IPS-15b (cell line): Measurements from ENCODE around the gene DNM3.

Source experiments
- H3K27me3 ChIP-seq: one replicate; pipeline ENCODE4 v1.6.1; 2013; ENCODE audit warnings: low read length; ENCODE audit not compliant: control insufficient read depth, insufficient read depth
- H3K36me3 ChIP-seq: one replicate; pipeline ENCODE4 v1.6.1; 2013; ENCODE audit warnings: low read length; ENCODE audit not compliant: control insufficient read depth, insufficient read depth
- H3K4me1 ChIP-seq: one replicate; pipeline ENCODE4 v1.6.1; 2013; ENCODE audit warnings: mild to moderate bottlenecking, low read length; ENCODE audit not compliant: control insufficient read depth, insufficient read depth
- H3K4me3 ChIP-seq: one replicate; pipeline ENCODE4 v1.5.1; 2013; ENCODE audit warnings: low read depth, low read length
- H3K9ac ChIP-seq: one replicate; pipeline ENCODE4 v1.6.1; 2013; ENCODE audit warnings: low read depth, mild to moderate bottlenecking, low read length
- H3K9me3 ChIP-seq: one replicate; pipeline ENCODE4 v1.6.1; 2013; ENCODE audit warnings: mild to moderate bottlenecking, low read length; ENCODE audit not compliant: control insufficient read depth, insufficient read depth

The DNM3 gene

DNA sequence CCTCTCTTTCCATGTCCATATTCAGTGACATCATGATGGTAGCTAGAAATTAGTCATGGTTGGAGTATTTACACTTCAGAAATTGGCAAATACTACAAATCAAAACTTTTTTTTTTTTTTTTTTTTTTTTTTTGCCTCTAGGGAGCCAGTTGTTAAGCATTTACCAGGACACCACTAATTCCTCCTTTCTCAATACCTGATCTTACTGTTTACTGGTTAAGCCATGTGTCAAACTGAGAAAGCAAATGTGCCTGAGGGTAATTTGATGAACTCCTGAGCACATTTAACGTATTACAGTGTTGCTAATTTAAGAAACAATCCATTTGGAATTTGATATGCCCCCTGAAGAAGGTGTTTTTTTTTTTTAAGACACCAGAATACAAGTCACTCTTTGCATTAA lies 94.4 kb downstream of the DNM3 start:
- Histone ChIP-seq H3K4me3 (no peak overlapping the region), H3K4me1 (peaks cover 9% of the 10 kb centered on the region), H3K9me3 (no peaks in the 10 kb centered on the region), H3K9ac (no peak overlapping the region), H3K27me3 (no peaks in the 10 kb centered on the region), H3K36me3 (no peaks in the 10 kb centered on the region)

DNA sequence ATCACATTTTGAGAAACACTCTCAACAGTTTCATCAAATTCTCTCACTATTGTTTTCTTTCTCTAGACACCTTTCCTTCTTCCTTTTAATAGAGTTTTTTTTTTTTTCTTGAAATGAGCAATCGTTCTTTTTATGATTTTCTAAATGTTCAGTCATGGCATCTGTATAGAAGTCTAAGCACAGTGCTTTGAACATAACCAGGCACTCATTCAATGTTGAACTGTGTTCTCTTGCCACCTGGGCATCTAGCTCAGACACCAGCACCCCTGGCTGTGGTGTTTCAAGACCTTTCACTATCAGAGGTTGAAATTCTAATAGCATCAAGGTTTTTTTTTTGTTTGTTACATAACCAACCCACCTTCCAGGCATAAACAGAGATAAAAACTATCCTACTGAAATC lies 96.6 kb downstream of the DNM3 start:
- H3K9ac ChIP-seq, result no peak overlapping the region
- no peak overlapping the region for H3K4me3 ChIP-seq
- H3K4me1 ChIP-seq, result peaks cover 9% of the 10 kb centered on the region
- H3K27me3 ChIP-seq, result no peaks in the 10 kb centered on the region
- no peaks in the 10 kb centered on the region for H3K36me3 ChIP-seq
- no peaks in the 10 kb centered on the region for H3K9me3 ChIP-seq

DNA sequence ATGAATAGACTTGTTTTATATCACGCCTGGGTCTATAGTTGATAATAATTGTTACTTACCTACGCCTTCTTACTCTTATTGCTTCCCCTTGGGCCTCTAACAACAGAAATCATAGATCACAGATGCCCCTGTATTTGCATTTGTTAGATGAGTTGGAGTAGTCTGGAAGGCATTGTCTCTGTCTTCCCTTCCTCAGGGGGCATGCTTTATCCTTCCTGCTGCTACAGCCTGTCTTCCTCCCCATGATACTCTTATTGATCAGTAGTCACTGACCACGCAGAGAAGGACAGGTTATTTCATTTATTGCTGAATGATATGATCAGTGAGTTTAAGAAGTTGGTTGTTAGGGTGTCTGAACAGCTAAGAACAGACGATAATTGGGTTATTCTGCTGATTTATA lies 98.4 kb downstream of the DNM3 start:
- no peak overlapping the region for H3K4me3 ChIP-seq
- H3K4me1 ChIP-seq, result peaks cover 9% of the 10 kb centered on the region
- H3K36me3 ChIP-seq, result no peaks in the 10 kb centered on the region
- no peaks in the 10 kb centered on the region for H3K9me3 ChIP-seq
- H3K9ac ChIP-seq, result no peak overlapping the region
- H3K27me3 ChIP-seq, result no peaks in the 10 kb centered on the region

DNA sequence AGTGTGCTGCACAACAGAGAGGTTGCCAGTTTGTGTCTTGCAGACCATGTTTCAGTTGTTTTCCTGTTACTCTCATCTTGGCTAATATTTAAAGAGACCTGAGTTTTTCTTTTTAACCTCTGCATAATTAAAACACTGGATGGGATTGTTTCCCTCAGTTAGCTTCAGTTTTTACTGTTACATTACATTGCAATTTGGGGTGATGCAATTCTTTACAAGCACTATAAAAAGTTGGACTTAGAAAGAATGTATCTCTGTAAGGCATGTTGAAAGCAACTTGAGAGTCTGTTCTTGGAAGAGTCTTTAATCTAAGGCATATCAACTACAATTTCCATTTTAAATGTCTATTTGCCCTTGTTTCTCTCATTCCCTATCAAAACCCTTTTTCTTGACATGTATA lies 99.1 kb downstream of the DNM3 start:
- peaks cover 9% of the 10 kb centered on the region for H3K4me1 ChIP-seq
- H3K36me3 ChIP-seq, result no peaks in the 10 kb centered on the region
- H3K9me3 ChIP-seq, result no peaks in the 10 kb centered on the region
- H3K27me3 ChIP-seq, result no peaks in the 10 kb centered on the region
- no peak overlapping the region for H3K9ac ChIP-seq
- H3K4me3 ChIP-seq, result no peak overlapping the region

DNA sequence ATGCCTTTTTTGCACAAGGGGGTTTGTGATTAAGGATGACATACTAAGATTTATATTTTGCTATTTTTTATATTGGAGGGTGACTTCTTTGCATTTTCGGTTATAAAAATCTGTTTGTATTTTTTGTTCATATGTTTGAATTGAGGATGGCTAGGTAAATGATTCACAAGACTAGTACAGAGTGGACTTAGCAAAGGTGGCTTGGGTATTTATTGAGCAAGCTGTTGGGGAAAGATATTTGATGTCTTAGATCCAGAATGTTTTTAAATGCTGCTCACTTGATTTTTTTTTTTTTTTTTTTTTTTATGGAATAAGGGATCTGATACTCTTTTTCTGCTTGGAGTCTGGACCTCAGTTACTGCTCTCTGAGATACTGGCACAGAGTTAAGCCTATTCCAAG lies 100.6 kb downstream of the DNM3 start:
- Histone ChIP-seq H3K4me3 (no peak overlapping the region), H3K4me1 (peaks cover 11% of the 10 kb centered on the region), H3K9ac (no peak overlapping the region), H3K36me3 (no peaks in the 10 kb centered on the region), H3K9me3 (no peaks in the 10 kb centered on the region), H3K27me3 (no peaks in the 10 kb centered on the region)

DNA sequence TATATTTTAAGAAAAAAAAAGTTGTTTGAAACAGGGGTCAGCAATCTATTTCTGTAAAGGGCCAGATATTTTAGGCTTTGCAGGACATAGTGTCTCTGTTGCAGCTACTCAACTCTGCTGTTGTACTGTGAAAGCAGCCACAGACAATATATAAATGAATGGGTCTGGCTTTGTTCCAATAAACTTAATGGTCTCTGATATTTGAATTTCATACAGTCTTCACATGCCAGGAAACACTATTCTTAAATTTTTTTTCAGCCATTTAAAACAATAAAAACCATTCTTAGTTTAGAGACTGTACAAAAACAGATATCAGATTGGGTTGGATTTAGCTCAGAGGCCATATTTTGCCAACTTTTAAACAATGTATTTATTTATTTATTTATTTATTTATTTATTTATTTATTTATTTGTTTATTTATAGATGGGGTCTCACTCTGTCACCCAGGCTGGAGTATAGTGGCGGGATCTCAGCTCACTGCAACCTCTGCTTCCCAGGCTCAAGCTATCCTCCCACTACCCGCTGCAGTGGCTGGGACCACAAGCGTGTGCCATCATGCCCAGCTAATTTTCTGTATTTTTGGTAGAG lies 102.8 kb downstream of the DNM3 start:
- peaks cover 16% of the 10 kb centered on the region for H3K4me1 ChIP-seq
- no peaks in the 10 kb centered on the region for H3K27me3 ChIP-seq
- H3K9ac ChIP-seq, result no peak overlapping the region
- no peaks in the 10 kb centered on the region for H3K36me3 ChIP-seq
- no peak overlapping the region for H3K4me3 ChIP-seq
- no peaks in the 10 kb centered on the region for H3K9me3 ChIP-seq

DNA sequence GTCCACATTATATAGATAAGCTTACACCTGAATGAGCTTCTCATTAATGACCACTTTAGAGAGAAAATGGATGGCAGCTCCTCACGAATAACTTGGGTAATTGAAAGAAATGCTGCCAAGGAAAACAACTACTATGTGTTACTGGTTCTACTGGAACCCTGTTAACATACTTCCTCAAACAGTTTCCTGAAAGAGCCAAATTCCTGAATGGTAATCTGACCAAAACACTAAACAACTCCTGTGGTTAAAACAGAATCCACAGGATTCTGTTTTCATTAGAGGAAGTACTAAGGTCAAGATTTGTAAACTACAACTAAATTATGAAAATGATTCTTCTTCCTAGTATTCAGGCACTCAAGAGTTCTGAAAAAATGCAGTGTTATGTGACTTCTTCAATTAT lies 107.2 kb downstream of the DNM3 start:
- peaks cover 12% of the 10 kb centered on the region for H3K4me1 ChIP-seq
- no peak overlapping the region for H3K4me3 ChIP-seq
- no peaks in the 10 kb centered on the region for H3K36me3 ChIP-seq
- no peaks in the 10 kb centered on the region for H3K27me3 ChIP-seq
- no peak overlapping the region for H3K9ac ChIP-seq
- no peaks in the 10 kb centered on the region for H3K9me3 ChIP-seq

DNA sequence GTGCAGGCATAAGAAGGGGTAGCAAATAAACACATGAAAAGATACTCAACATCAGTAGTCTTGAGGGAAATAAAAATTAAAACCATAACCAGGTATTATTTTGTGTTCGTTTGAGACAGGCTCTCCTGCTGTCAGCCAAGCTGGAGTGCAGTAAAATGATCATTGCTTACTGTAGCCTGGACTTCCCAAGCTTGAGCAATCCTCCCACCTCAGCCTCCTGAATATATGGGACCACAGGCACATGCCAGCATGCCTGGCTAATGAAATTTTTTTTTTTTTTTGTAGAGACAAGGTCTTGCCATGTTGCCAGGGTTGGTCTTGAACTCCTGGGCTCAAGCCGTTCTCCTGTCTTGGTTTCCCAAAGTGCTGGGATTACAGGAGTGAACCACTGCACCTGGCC lies 108.0 kb downstream of the DNM3 start:
- Histone ChIP-seq H3K4me3 (no peak overlapping the region), H3K9me3 (no peaks in the 10 kb centered on the region), H3K9ac (no peak overlapping the region), H3K27me3 (no peaks in the 10 kb centered on the region), H3K4me1 (peaks cover 12% of the 10 kb centered on the region), H3K36me3 (no peaks in the 10 kb centered on the region)

DNA sequence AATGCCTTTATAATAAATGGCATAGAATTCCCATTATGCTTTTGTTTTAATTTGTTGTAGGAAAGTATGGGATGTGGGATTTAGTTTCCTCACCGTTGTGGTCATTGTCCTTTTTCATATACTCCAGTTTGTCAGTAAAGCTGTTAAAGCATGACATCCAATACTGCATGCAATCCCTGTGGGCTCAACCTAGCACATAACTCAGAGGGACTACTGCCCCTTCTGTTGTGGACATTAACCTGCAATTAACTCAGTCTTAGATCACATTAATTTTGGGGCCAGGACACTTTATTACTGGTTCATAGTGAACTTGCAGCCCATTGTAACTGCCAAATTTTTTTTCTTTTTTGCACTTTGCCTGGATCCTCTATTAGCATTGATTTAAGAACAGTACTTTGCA lies 112.5 kb downstream of the DNM3 start:
- Histone ChIP-seq H3K4me3 (no peak overlapping the region), H3K9me3 (no peaks in the 10 kb centered on the region), H3K27me3 (no peaks in the 10 kb centered on the region), H3K4me1 (peaks cover 4% of the 10 kb centered on the region), H3K36me3 (no peaks in the 10 kb centered on the region), H3K9ac (no peak overlapping the region)

DNA sequence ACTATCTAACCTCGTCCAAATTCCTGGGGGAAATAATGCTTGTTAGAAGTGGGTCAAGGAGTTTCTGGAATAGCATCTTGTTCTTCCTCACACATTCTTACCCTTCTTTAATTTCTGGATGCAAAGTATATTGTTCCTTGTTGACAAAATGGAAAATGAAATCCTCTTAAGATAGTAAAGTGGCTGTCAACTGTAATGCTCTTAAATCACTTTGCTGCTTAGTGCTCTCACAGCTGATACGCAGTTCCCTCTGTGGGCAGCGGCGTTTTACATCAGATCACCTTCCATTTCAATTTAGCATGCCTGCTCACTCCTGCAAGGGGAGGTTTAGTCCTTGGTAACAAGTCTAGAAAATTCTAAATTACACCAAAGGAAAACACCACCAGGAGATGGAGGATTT lies 113.1 kb downstream of the DNM3 start:
- no peaks in the 10 kb centered on the region for H3K36me3 ChIP-seq
- no peak overlapping the region for H3K9ac ChIP-seq
- no peak overlapping the region for H3K4me3 ChIP-seq
- peaks cover 4% of the 10 kb centered on the region for H3K4me1 ChIP-seq
- no peaks in the 10 kb centered on the region for H3K27me3 ChIP-seq
- no peaks in the 10 kb centered on the region for H3K9me3 ChIP-seq

DNA sequence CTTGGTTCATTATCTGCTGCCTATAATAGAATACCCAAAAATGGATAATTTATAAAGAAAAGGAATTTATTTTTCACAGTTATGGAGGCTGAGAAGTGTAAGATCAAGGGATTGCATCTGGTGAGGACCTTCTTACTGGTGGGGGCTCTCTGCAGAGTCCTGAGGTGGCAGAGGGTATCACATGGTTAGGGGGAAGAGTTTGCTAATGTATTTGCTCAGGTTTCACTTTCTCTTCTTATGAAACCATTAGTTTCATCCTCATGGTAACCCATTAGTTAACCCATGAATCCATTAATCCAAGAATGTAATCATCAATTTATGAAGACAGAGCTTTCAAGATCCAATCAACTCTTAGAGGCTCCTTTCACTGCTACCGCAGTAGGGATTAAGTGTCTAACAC lies 120.6 kb downstream of the DNM3 start:
- Histone ChIP-seq H3K36me3 (no peaks in the 10 kb centered on the region), H3K27me3 (no peaks in the 10 kb centered on the region), H3K4me1 (peaks cover 6% of the 10 kb centered on the region), H3K9me3 (no peaks in the 10 kb centered on the region), H3K4me3 (no peak overlapping the region), H3K9ac (no peak overlapping the region)

DNA sequence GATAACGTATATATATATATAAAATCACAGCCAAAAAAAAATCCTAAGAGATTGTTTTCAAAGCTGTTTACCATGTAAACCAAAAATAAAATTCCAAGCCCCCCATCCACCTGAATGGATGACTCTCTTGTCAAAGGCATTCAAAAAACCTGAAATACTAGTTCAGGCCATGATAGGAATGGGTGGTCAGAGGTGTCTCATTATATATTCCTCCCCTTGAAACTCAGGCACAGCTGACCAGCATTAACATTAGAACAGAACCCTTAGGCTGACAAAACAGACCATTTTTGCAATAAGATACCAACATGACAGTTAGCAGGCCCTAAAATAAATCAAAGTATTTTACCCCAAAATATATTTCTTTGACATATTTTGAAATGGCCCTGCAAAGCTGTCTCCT lies 122.5 kb downstream of the DNM3 start:
- H3K9me3 ChIP-seq, result no peaks in the 10 kb centered on the region
- H3K4me1 ChIP-seq, result peaks cover 18% of the 10 kb centered on the region
- H3K4me3 ChIP-seq, result no peak overlapping the region
- H3K36me3 ChIP-seq, result no peaks in the 10 kb centered on the region
- no peak overlapping the region for H3K9ac ChIP-seq
- H3K27me3 ChIP-seq, result no peaks in the 10 kb centered on the region

DNA sequence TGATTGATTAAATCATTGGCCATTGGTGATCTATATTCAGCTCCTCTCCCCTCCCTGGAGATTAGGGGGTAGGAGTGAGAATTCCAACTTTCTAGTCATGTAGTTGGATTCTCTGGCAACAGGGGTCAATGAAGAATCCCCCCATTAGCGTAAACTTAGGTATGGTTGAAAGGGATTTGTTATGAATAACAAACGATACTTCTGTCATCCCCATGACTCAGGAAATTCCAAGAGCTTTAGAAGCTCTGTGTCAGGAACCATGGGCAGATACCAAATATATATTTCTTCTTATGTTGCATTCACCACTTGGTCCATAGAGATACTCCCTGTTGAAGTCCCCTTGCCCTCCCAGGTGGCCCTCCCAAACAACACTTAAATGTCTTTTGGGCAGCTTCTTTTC lies 124.5 kb downstream of the DNM3 start:
- Histone ChIP-seq H3K9ac (no peak overlapping the region), H3K4me1 (peaks cover 19% of the 10 kb centered on the region), H3K9me3 (no peaks in the 10 kb centered on the region), H3K27me3 (no peaks in the 10 kb centered on the region), H3K36me3 (no peaks in the 10 kb centered on the region), H3K4me3 (no peak overlapping the region)
